PC-3 (cell line): ENCODE measurements around the gene CCDC85B. TPM values are rescaled to one million over a fixed set of nuclear protein-coding genes. Genes with fewer than 3 reads are reported as not detected.

ENCODE experiments used
- ATAC-seq: fragments of 200-7000 bp; cut with Tn5 transposase; 2 replicates; pipeline ENCODE4 v1.9.1; 2020; ENCODE audit warnings: mild to moderate bottlenecking, moderate library complexity
- BruUV-seq: library from RNA; stranded (reverse); fragments of 400-500 nt; replicated peaks from 2 replicates; lab custom pipeline; 2021; lab: Mats Ljungman, UMichigan
- CTCF ChIA-PET: fragments of 300-600 bp; sonication (Branson Sonifier 250); formaldehyde crosslinking; loops from one replicate; lab custom pipeline; 2022; ENCODE audit warnings: antibody characterized with exemption; lab: Charles Lee
- POLR2A ChIA-PET: fragments of 300-600 bp; sonication (Branson Sonifier 250); formaldehyde crosslinking; loops from one replicate; lab custom pipeline; 2022; ENCODE audit warnings: antibody characterized with exemption; ENCODE audit not compliant: unreplicated experiment; lab: Charles Lee
- DNase-seq: peaks from one replicate; pipeline ENCODE4 v3.0.0-alpha.2; 2015
- H2AFZ ChIP-seq: fragments of 300-600 bp; sonication (generic); 2 replicates; pipeline ENCODE4 v1.6.0; 2016; ENCODE audit warnings: antibody characterized with exemption, low read length
- H3F3A ChIP-seq: fragments of 300-600 bp; sonication (generic); one replicate; pipeline ENCODE4 v1.6.0; 2017; ENCODE audit warnings: antibody characterized with exemption, low read length, control low read depth, mild to moderate bottlenecking; ENCODE audit not compliant: unreplicated experiment
- H3K27ac ChIP-seq: fragments of 300-600 bp; sonication (generic); 2 replicates; pipeline ENCODE4 v1.5.1; 2016; ENCODE audit warnings: mild to moderate bottlenecking, low read length
- H3K27me3 ChIP-seq: fragments of 300-600 bp; sonication (generic); 2 replicates; pipeline ENCODE4 v1.6.1; 2016; ENCODE audit warnings: low read length, mixed read lengths
- H3K36me3 ChIP-seq: fragments of 300-600 bp; sonication (generic); 2 replicates; pipeline ENCODE4 v1.6.1; 2016; ENCODE audit warnings: low read depth, mixed run types, low read length, mixed read lengths
- H3K4me1 ChIP-seq: fragments of 300-600 bp; sonication (generic); 2 replicates; pipeline ENCODE4 v1.5.1; 2016; ENCODE audit warnings: low read length; ENCODE audit not compliant: insufficient read depth
- H3K4me2 ChIP-seq: fragments of 300-600 bp; sonication (generic); 2 replicates; pipeline ENCODE4 v1.6.0; 2016; ENCODE audit warnings: low read length
- H3K4me3 ChIP-seq: fragments of 300-600 bp; sonication (generic); 2 replicates; pipeline ENCODE4 v1.5.1; 2016; ENCODE audit warnings: mild to moderate bottlenecking, low read length, mixed read lengths
- H3K79me2 ChIP-seq: fragments of 300-600 bp; sonication (generic); 2 replicates; pipeline ENCODE4 v1.6.1; 2017; ENCODE audit warnings: low read length, mixed read lengths
- H3K9ac ChIP-seq: fragments of 300-600 bp; sonication (generic); 2 replicates; pipeline ENCODE4 v1.6.0; 2016; ENCODE audit warnings: mild to moderate bottlenecking, low read length
- H3K9me2 ChIP-seq: fragments of 300-600 bp; sonication (generic); replicated peaks from 2 replicates; pipeline ENCODE4 v1.6.1; 2016; ENCODE audit warnings: mixed run types, low read length, mixed read lengths
- H3K9me3 ChIP-seq: fragments of 300-600 bp; sonication (generic); 2 replicates; pipeline ENCODE4 v1.6.1; 2016; ENCODE audit warnings: low read length, mixed read lengths
- H4K20me1 ChIP-seq: fragments of 300-600 bp; sonication (generic); 2 replicates; pipeline ENCODE4 v1.6.1; 2016; ENCODE audit warnings: low read length, mixed read lengths
- CTCF ChIP-seq: fragments of 300-600 bp; sonication (generic); conservative IDR thresholded peaks from 2 replicates; pipeline ENCODE4 v1.5.1; 2017; ENCODE audit warnings: antibody characterized with exemption, low read depth, mild to moderate bottlenecking, low read length
- EZH2 ChIP-seq: fragments of 300-600 bp; sonication (generic); IDR thresholded peaks from one replicate; pipeline ENCODE4 v1.6.1; 2017; ENCODE audit warnings: antibody characterized with exemption, mild to moderate bottlenecking, low read length; ENCODE audit not compliant: unreplicated experiment
- EZH2phosphoT487 ChIP-seq: fragments of 300-600 bp; sonication (generic); IDR thresholded peaks from 2 replicates; pipeline ENCODE4 v1.6.1; 2018; ENCODE audit warnings: mild to moderate bottlenecking, antibody characterized with exemption, low read length, borderline replicate concordance
- intact Hi-C: fragments of 100-400 bp; cut with micrococcal nuclease; formaldehyde crosslinking; loops from 2 replicates; pipeline ENCODE4 v1.9.0; 2023
- total RNA-seq: library from RNA; depleted of rRNA; stranded (reverse); fragments of >200 nt; gene quantifications from 2 replicates; pipeline ENCODE4 v1.2.3, GENCODE V29; 2014

CCDC85B gene
- total RNA-seq, 1 experiment from 2014 or later: 207 TPM

- Histone ChIP-seq H3K79me2 (no peaks in the 10 kb centered on the region; the same call in 1 of the 2 replicates), H3K4me2 (no peak overlapping the region), H4K20me1 (no peaks in the 10 kb centered on the region), H3F3A (no peaks in the 10 kb centered on the region), H2AFZ (no peak overlapping the region), H3K9ac (no peak overlapping the region), H3K36me3 (peaks cover 20% of the 10 kb centered on the region; the same call in 1 of the 2 replicates), H3K9me2 (no peaks in the 10 kb centered on the region), H3K4me3 (no peak overlapping the region), H3K4me1 (peaks cover 4% of the 10 kb centered on the region), H3K9me3 (no peaks in the 10 kb centered on the region), H3K27ac (no peak overlapping the region), H3K27me3 (no peaks in the 10 kb centered on the region)
- ChIA-PET POLR2A (interaction anchor here (0.6 kb wide), 1 partner anchor 32 kb away, joined by 3 read pairs; no protein-coding TSS in a partner anchor), CTCF (interaction anchor here (0.7 kb wide), 1 partner anchor 8 kb away, joined by 4 read pairs; the partner anchor contains the start of gene MUS81)
- no peak for TF ChIP-seq EZH2
- no peak for TF ChIP-seq CTCF
- no peak for TF ChIP-seq EZH2phosphoT487
- no TSS peak for BruUV-seq
- intact Hi-C loops: no loop called here
- DNase-seq: no peak
- ATAC-seq: no peak
Measured at GRCh38 chr11:65868076-65868667, 22.3 kb upstream of the CCDC85B start.

GRCh38 chr11:65868907-65869306 lies 21.6 kb upstream of the CCDC85B start:
- no peak overlapping the region for H3K4me2 ChIP-seq
- H2AFZ ChIP-seq: no peak overlapping the region
- no peaks in the 10 kb centered on the region for H3K27me3 ChIP-seq
- H3K9me2 ChIP-seq: no peaks in the 10 kb centered on the region
- BruUV-seq: TSS peak; percentile 3
- H3K9ac ChIP-seq: no peak overlapping the region
- no peaks in the 10 kb centered on the region for H3K9me3 ChIP-seq
- H3K27ac ChIP-seq: no peak overlapping the region
- peaks cover 19% of the 10 kb centered on the region; the same call in 1 of the 2 replicates for H3K36me3 ChIP-seq
- DNase-seq (no peak), ATAC-seq (no peak)
- H3K4me3 ChIP-seq: no peak overlapping the region
- peaks cover 6% of the 10 kb centered on the region for H3K4me1 ChIP-seq
- POLR2A ChIA-PET: interaction anchor here (0.6 kb wide), 1 partner anchor 32 kb away, joined by 3 read pairs; no protein-coding TSS in a partner anchor
- H3F3A ChIP-seq: no peaks in the 10 kb centered on the region
- H4K20me1 ChIP-seq: no peaks in the 10 kb centered on the region
- H3K79me2 ChIP-seq: no peaks in the 10 kb centered on the region
- TF ChIP-seq CTCF: no peak
- TF ChIP-seq EZH2: no peak
- TF ChIP-seq EZH2phosphoT487: no peak
- CTCF ChIA-PET: interaction anchor here (0.7 kb wide), 1 partner anchor 9 kb away, joined by 4 read pairs; the partner anchor contains the start of gene MUS81
- intact Hi-C loops: no loop called here
